DMS79 (cell line): ENCODE measurements around the gene YTHDF2.
"Not testable (repeated sequence)": the region's sequence is repeated elsewhere in the genome, so short reads cannot be mapped to it uniquely, and the experiment has no call there.

Source experiments
- DNase-seq: peaks from one replicate; lab custom pipeline; 2025; lab: John Stamatoyannopoulos, UW

The YTHDF2 gene

DNA sequence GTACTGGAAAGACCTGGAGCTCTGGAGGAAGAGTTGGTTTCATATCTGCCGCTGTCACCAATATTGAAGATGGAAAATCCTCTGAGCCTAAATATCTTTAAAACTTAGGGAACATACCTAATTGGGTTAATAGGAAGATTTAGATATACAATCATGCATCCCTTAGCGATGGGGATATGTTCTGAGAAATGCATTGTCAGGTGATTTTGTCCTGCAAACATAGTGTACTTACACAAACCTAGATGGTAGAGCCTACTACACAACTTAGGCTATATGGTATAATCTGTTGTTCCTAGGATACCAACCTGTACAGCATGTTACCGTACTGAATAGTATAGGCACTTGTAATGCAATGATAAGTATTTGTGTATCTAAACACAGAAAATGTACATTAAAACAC is 22.5 kb downstream of the YTHDF2 start:
- DNase-seq, result no peak

DNA sequence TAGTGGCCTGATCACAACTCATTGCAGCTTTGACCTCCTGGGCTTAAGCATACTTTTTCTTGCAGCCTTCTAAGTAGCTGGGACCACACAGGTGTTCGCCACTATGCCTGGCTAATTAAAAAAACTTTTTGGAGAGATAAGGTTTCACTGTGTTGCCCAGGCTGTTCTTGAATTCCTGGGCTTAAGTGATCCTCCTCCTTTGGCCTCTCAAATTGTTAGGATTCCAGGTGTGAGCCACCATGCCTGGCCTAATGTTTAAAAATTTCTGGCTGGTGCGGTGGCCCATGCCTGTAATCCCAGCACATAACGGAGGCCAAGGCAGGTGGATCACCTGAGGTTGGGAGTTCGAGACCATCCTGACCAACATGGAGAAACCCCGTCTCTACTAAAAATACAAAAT is 24.4 kb downstream of the YTHDF2 start:
- no peak for DNase-seq

DNA sequence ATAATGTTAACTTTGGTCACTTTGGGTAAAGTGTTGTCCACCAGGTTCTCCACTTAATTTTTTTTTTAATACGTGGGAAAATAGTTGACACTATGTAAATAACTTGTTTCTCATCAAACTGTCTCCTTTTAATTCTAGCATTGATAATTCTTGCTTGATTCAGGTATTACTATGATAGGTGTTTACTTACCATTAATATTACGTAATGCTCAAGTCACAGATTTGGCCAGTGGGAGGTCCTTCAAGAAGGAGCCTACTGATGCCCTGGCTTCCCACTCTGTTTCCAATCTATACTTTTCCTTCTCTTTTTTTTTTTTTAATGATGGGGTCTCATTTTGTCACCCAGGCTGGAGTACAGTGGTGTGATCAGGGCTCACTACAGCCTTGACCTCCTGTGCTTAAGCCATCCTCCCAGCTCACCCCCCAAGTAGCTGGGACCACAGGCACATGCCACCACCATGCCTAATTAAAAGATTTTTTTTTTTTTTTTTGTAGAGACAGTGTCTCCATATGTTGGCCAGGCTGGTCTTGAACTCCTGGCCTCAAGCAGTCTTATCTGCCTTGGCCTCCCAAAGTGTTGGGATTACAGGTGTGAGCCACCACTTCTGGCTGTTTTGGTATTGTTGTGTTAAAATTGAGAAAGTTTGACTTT is 29.9 kb downstream of the YTHDF2 start:
- DNase-seq, result no peak

DNA sequence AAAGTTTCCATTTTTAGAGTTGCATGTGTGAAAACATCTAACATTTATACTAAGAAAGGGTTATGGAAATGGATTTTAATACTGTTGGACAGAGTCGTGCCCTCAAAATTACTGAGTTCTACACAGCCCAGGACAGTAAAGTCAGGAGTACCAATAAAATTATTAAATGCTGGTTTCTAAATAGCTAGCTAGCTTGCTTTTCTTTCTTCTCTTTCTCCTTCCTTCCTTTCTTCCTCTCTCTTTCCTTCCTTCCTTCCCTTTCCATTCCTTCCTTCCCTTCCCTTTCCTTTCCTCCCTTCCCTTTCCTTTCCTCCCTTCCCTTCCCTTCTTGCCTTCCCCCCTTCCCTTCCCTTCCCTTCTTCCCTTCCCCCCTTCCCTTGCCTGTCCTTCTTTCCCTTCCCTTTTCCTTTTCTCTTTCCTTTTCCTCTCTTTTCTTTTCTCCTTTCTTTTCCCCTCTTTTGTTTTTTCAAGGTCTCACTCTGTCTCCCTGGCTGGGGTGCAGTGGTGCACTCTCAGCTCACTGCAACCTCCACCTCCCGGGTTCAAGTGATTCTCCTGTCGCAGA is 33.9 kb downstream of the YTHDF2 start:
- no peak for DNase-seq

DNA sequence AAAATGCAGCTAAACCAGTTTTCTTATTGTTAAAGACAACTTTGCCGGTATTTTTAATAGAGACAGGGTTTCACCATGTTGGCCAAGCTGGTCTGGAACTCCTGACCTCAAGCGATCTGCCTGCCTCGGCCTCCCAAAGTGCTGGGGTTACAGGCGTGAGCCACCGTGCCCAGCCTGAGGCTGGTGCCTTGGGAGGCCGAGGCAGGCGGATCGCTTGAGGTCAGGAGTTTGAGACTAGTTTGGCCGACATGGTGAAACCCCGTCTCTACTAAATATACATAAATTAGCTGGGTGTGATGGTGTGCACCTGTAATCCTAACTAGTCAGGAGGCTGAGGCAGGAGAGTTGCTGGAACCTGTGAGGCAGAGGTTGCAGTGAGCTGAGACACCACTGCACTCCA is 35.2 kb downstream of the YTHDF2 start:
- not testable (repeated sequence) for DNase-seq

DNA sequence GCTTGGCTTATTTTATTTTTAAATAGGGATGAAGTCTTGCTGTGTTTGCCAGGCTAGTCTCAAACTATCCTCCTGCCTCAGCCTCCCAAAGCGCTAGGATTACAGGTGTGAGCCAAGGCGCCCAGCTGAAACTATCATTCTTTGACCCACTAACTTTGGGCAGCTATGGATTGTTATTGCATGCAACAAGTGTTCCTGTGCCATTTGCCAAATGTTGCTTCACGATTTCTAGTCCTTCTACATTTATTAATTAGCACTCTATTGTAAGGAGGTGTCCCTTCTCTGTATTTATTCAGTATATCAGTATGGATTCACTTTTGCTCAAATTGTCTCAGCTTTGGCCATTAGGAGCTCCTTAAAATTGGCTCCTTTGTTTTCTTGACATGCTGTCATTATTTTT is 36.4 kb downstream of the YTHDF2 start:
- no peak for DNase-seq

DNA sequence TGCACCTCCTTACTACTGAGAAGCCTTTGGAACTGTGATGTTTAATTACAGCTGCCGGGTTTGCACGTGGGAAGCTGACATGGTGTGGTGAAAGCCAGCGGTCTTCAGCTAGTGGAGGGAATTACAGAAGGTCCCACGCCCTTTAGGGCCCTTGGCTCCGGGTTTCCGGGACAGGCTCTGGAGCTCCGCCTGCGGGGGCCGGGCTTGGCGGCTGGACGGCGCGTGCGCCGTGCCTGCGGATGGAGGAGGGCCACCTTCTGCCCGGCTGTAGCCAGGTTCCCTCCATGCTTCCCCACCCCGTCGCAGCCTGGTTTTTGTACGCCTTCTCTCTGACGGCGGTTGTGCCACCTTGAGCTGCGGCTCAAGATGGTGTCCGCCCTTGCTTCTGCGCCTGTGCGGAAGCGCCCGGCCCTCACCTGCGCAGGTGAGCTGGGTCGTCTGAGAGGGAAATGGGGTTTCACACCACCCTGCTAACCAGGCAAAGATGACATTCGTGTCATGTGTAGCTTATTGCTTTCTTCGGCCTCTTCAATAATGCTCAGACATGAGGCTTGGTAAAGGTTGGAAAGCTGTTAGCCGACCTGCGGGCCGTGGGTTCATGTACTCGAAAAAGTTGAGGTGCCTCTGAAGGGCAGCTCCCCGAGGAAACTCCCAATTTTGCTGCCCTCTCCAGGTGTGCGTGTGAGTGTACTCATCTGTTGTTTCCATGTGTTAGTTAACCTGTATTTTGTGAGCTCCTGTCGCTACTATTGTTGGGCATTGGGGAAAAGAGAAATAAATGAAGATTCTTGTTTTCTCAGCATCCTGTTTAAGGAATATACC is 38.6 kb downstream of the YTHDF2 start:
- peak; percentile 92 for DNase-seq

DNA sequence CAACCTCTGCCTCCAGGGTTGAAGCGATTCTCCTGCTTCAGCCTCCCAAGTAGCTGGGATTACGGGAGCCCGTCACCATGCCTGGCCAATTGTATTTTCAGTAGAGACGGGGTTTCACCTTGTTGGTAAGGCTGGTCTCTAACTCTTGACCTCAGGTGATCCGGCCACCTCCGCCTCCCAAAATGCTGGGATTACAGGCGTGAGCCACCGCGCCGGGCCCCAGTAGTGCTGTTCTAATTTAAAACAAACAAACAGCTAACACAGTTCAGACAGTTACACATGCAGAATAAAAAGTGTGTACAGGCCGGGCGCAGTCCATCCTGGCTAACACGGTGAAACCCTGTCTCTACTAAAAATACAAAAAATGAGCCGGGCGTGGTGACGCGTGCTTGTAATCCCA is 39.6 kb downstream of the YTHDF2 start:
- no peak for DNase-seq

DNA sequence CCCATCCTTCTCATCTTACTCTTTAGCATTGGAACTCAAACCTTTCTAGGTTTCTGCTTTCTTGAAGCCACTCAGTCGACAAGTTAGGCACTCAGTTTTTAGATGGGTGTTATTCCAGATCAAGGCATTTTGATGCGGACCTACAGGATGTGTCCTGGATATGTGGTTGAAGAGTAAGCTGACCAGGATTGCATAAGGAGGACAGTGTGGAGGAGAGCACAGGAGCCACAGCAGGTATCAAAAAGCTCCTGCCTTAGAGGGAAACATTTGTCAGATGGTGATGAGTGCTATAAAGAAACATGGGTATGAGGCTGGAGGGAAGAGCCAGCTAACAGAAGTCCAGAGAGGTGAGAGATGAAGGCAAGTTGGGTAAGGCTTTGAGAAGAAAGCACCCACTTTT is 41.3 kb downstream of the YTHDF2 start:
- DNase-seq, result no peak

DNA sequence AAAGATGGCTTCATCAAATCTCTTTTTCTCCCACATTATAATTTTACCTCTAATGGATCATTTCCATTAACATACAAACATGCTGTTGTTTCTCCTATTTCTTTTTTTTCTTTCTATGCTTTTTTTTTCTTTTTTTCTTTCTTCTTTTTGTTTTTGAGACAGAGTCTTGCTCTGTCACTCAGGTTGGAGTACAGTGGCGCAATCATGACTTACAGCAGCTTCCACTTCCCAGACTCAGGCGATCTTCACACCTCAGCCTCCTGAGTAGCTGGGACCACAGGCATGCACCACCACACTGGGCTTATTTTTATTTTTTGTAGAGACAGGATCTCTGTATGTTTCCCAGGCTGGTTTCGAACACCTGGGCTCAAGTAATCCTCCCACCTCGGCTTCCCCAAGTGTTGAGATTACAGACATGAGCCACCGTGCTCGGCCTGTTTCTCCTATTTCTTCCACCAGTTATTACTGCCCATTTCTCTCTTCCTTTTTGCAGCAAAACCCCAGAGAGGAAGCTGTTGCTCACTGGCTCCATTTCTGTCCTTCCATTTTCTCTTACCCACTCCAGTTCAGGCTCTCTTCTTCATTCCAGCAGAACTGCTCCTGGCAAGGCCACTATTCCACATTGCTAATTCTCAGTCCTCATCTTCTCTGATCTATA is 43.1 kb downstream of the YTHDF2 start:
- no peak for DNase-seq

DNA sequence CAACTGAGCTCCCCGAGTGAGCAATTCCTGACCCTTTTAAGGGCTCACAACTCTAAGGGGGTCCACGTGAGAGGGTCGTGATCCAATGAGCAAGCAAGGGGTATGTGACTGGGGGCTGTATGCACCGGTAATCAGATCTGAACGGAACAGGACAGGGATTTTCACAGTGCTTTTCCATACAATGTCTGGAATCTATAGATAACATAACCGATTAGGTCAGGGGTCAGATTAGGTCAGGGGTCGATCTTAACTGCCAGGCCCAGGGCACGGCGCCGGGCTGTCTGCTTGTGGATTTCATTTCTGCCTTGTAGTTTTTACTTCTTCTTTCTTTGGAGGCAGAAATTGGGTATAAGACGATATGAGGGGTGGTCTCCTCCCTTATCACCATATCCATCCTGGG is 44.6 kb downstream of the YTHDF2 start:
- DNase-seq, result no peak

DNA sequence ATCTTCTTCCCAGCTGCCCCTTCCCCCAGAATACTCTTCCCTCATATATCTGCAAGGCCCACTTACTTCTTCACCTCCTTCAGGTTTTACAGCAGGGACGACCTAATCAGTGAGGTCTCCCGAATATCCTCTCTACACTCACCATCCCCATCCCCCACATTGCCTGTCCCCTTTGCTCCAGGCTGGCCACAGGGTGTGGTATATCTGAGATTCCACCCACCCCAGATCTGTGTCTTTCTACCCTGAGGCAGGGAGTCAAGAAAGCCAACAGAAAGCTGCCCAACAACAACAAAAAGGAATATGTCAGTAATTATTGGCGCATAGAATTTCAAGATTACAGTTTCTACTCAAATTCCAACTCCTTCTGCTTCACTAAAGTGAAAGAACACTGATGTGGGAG is 45.3 kb downstream of the YTHDF2 start:
- no peak for DNase-seq

DNA sequence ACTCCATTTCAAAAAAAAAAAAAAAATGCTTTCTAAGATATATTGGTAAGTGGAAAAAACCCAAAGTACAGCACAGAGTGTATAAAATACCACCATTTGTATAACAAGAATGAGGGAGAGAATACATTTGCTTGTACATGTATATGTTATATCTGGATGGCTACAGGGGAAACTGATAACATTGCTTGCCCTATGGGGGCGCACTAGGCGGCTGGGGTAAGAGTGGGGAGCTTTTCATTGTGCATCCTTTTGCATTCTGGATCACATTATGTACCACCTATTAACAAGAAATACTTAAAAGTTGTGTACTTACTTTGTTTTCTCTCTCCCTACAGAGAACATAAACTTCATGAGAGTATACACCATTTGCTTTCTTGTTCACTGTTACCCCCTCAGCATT is 46.6 kb downstream of the YTHDF2 start:
- no peak for DNase-seq

DNA sequence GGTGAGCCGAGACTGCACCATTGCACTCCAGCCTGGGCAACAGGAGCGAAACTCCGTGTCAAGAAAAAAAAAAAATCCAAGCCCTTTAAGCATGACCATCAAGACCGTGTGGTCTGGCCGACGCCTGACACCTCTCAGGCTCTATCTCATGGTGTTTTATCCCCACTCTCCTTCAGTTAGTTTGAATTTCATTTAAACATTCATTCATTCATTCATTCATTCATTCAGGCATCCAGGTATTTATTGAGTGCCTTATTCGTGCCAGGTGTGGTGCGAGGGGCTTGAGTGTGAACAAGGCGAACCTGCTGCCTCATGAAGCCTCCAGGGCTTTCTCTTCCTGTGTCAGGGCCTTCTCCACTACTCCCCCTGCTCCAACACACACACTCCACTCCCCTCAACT is 52.7 kb downstream of the YTHDF2 start:
- no peak for DNase-seq

DNA sequence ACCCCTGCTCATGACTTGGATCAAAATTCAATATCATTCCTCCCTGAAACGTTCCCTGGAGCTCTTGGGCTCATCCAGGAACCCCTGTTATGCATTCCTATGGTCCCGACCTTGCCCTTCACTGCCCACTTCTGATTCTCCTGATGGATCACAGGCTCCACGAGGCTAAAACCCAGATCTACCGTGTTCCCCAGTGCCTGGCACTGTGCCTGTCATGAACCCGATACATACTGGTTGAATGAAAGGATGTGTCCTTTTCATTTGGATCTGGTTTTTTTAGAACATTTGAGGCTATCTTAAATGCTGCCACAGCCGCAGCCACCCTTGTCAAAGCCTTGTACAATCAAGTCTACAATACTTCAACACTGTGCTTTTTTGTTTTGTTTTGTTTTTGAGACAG is 53.1 kb downstream of the YTHDF2 start:
- no peak for DNase-seq

DNA sequence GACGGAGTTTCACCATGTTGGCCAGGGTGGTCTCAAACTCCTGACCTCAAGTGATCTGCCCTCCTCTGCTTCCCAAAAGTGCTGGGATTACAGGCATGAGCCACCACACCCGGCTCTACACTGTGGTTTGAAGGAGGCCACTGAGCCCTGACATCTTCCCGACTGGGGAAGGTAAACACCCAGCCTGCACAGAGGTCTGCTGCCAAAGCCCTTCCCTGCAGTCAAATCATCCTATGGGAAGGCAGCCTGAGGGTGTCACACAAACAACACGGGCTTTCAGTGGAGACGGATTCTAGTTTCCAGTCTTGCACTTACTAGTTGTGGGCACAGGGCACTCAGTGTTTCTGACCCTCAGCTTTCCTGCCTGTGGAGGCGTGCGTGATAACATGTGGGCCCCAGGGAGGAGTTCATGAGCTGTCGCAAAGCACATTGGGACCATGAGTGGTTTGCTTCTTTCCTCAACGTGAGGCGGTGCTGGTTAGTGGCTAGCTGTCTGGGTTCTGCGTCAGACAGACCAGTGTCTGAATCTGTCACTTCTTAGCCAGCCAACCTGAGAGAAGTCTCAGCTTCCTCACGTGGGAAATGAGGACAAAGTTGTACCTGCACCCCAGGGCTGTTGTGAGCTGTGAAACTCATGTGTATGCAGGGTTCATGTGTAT is 53.8 kb downstream of the YTHDF2 start:
- DNase-seq, result no peak

DNA sequence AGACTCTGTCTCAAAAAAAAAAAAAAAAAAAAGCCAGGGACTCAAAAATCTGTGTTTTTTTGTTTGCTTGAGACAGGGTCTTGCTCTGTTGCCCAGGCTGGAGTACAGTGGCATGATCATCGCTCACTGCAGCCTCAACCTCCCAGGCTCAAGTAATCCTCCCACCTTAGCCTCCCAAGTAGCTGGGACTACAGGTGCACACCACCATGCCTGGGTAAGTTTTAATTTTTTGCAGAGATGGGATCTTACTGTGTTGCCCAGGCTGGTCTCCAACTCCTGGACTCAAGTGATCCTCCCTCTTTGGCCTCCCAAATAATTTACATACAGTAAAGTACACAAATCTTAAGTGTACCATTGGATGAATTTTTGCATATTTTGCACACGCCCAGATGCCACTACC is 55.2 kb downstream of the YTHDF2 start:
- not testable (repeated sequence) for DNase-seq

DNA sequence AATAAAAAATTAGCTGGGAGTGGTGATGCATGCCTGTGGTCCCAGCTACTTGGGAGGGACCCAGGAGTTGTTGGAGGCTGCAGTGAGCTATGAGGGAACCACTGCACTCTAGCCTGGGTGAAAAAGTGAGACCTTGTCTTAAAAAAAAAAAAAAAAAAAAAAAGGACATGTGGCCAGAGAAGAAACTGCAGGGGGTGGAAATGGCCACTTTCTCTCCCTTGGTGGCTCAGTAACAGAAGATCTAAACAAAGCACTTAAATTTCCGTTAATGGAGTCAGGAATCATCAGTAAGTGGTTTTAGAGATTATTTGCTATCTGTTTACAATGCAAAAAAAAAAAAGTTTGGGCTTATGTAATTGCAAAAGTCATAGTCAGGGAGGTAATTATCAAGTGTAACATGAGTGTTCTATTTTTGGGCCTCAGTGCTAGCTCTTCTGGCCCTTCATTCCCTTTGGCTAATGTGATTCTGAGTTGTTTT is 55.9 kb downstream of the YTHDF2 start:
- DNase-seq, result no peak

DNA sequence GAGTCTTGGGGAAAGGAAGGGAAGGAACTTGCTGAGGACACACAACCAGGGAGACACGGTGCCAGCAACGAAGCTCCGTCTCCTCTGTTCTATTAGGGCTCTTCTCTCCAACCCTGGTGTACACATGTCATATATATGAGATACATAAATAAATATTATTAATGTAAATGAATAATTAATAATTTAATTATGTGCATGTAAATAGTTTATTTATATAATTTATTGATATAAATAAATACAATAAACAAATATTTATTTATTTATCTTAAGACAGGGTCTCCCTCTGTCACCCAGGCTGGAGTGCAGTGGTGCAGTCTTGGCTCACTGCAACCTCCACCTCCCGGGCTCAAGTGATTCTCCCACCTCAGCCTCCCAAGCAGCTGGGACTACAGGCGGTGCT is 57.8 kb downstream of the YTHDF2 start:
- DNase-seq, result not testable (repeated sequence)

DNA sequence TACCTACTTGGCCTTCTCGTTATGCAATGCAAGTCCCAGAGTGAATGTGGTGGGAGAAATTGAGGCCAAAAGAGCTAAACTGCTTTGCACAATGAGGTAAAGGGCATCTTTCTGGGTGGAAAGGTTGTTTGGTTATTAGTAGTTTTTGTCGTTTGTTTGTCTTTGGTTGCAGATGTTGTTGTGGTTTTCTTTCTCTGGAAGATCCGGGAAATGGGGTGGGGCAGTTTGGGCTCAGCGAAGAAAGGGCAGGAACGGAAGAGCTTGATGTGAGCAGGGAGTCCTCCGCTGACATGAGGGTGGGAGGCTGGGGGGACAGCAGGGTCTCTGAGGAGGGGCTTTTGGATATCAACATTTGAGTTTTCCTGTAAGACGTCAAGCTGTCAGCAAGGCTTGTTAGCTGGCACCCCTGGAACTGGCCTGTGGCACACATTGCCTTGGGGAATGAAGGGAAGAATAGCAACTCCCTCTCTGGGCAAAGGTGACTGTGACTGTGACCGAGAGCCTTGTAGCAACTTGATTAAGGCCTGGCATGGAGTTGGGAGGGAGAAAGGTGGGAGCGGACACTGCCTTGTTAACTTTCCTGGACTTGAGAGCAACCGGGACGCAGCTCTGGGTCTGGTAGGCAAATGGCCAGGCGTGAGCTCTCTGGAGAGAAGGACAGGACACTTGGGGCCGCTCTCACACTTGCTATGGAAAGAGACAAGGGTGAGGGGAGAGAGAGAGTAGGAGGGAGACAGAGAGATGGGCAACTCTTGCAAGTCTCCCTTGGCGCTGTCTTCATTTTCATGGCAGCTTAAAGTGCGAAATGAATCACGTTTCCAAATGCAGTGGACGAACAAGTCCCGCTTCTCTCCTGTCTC is 59.8 kb downstream of the YTHDF2 start:
- DNase-seq, result no peak

DNA sequence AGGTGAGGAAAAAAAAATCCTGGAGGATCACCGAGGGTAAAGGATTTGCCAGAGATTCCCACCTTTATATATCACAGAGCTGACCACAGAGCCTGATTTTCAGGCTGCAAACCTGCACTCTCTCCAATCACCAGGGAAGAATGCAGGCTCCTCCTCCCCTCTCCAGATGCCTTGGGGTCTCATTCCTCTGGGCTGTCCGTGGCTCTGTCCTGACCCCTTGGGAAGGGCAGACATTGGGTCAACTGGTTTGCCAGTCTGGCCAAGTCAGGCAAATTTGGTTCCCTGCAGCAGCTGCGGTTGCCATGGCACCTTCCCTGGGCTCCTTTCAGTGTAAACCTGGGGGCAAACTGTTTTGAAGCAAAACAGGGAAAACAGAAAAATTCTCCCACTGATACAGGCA is 63.6 kb downstream of the YTHDF2 start:
- DNase-seq, result no peak
